NCI-H524 (cell line): Measurements from ENCODE around the gene VAX1.
A peak's percentile ranks its signal among the peaks of the same experiment; 100 is the strongest.
"Not testable (repeated sequence)": the region's sequence is repeated elsewhere in the genome, so short reads cannot be mapped to it uniquely, and the experiment has no call there.

Experiments
- DNase-seq, 2 experiments: peaks; one replicate each; lab custom pipeline; 2025; lab: John Stamatoyannopoulos, UW

The VAX1 gene

DNA sequence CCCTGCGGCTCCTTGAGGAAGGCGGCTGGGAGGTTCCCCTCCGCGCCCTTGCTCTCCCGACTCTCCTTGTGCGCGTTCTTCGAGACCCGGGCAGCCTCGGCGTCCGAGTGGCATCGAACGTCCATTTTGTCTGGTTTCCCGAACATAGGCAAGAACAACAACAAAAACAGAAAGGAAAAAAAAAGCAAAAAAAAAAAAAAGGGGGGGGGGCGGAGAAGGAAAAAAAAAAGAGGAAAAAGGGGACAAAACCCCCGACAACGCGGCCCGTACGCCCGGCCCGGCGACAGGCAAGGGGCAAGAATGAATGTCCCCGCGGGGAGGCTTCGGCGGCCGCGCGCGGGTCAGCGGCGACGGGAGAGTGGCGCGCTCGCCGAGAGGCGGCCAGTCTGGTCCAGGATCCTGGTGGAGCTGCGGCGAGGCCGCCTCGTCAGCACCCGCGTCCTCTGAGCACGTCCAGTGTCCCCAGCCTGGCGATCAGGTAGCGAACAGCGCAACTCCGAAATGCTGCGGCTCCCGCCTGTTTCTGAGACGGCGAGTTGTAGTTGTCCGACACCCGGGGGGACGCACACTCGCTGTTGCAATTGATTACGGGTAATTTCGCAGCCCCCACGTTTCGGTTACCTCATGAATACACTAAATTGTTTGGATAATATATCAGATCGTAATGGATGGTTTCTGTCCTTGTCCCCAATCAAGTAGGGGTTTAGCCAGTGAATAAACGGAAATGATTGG is at the start of gene VAX1:
TSS of gene VAX1 (minus strand) at position 360 of the 732 bp plus-strand sequence. CDS start at position 146, 214 bp downstream.
- DNase-seq = no peak

DNA sequence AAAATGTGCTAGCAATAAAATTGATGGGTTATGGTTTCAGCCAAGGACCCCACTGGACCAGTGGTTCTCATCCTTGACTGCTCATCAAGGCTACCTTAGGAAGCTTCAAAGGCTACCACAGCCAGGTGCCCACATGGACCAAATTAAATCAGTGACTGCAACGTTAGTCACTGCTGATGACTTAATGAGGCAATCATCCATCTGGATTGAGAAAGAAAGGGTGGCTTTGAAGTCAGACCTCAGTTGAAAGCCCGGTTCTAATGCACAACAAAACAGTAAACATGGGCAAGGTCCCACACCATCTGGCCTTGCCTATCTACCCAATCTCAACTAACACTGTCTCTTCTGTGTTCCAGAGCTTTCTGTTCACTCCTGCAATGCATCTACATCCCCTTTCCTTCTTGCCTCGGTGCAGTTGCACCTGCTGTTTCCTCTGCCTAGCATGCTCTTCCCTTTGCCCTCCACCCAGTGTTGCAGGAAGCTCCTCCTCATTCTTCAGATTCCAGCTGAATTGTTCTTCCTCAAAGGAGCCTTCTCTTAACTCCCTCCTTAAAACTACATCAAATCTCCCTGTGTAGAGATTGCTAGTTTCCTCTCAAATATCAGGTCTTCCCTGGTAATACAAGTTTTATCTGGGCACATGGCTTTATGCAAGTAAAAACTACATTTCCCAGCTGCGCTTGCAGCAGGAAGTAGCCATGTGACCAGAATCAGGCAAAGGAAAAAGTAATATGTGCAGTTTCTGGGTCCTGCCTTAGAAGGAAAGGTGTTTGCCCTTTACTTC is 49.0 kb upstream of the VAX1 start:
- no peak for DNase-seq

DNA sequence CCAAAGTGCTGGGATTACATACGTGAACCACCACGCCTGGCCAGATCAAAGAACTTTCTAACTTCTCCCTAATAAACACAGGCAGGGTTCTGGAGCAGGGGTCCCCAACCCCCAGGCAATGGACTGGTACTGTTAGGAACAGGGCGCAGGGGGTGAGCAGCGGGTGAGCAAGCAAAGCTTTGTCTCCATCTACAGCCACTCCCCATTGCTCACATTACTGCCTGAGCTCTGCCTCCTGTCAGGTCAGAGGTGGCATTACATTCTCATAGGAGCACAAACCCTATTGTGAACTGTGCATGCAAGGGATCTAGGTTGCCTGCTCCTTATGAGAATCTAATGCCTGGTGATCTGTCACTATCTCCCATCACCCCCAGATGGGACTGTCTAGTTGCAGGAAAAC is 47.7 kb upstream of the VAX1 start:
- DNase-seq = not testable (repeated sequence)

GRCh38 chr10:117184821-117185220 is 46.8 kb upstream of the VAX1 start:
- no peak for DNase-seq

GRCh38 chr10:117184296-117184695 is 46.2 kb upstream of the VAX1 start:
- DNase-seq = no peak

DNA sequence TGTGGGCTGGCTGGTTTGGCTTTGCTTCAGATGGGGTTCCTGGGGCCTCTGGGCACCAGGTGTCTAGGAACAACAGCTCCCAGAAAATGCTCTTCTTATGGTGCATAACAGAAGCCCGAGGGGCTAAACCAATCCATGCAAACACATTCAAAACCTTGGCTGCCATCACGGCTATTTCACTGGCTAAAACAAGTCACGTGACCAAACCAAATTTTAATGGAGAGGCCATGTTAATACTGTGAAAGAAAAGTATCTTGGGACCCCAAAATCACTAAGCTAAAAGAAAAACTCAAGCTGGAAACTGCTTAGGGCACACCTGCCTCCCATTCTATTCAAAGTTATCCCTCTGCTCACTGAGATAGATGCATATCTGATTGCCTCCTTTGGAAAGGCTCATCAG is 40.1 kb upstream of the VAX1 start:
- DNase-seq = no peak

DNA sequence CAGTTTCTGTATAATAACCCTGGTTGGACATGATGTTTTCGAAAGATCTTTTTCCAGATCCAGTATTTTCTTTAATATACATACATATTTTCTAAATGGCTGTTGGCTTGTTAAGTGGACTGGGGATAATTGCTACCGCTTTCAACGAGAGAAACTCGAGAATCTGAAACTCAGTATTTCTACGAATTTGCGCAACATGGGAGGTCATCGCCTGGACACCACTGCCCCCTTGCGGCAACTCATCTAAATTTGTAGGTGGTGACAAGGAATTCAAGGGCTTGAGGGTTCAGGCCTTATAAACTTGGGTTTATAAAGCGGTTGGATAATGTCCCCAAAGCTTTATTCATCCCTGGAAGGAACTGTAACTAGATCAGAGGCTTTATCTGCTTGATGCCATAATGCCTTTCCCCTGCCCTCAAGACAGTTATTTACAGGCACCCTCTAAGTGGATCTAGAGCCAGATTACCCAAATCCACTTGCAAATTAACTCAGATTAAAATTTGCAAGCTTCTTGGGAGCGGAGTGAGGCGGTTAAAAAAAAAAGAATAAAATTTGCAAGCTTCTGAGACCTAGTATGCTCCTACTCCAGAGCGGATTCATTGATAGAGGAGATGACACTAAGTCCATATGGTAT is 37.9 kb upstream of the VAX1 start:
- peak; percentile 15 to 46 for DNase-seq

DNA sequence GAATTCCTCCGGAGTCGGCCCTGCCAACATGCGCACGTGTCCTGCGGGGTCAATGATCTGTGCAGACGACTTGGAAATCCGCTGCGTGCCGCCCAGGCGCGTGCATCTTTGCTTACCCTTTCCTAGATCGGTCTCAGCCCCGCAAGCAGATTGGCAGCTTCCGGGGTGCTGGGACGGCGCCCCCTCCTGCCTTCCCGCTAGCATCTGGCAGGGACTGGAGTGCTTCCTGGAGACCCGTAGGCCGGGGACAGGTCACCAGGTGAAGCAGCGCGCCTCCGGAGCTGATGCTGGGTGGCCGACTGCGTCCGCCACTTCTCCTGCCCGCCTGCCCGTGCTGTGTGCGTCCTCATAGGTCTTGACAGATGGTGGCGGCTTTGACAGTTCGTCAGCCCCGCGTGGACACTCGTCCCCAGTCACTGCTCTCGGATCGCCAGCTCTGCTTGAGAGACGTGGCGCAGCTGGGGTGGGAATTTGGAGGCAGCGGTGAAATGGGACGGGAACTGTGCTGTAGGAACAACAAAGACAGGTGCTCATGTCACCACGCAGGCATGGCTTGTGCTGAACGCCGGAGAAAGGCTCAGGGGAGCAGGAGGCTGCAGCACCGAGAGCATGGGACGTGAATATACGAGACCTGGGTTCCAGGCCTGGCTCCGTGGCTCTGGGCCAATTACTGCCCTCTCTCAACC is 37.3 kb upstream of the VAX1 start:
- peak in 1 of 2 experiments; percentile 42 for DNase-seq

DNA sequence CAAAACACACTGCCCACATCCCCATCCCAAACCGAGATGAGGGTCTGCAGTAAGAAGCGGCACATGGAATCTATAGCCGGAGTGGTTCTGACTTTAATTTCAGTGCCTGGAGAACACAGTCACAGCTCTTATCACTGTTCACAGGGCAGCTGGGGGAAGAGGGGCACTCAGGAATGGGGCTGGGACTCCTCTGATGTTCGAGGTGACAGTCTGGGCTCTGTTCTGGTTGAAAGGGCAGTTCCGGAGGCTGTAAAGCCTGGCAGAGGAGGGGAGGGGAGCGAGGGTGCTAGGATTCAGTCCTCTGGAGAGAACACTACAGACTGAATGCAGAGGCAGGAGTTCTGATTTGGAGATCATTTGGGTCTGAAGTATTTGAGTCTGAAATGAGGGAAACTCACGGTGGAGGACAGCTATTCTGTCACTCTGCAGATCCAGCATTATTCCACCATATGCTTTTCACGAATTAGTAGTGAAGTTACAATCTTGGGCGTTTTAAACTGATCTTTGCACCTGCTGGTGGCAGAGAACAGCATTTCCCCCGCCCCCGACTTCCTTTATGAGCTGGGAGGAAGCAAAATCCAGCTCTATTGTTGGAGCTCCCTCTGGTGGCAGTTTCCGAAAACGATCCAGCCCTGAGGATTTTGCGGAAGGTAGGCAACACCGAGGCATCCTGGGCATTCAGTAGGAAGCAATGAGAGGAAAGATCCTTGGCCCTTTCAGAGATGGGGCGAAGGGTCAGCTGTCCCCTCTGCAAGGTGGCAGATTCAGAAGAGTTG is 36.6 kb upstream of the VAX1 start:
- DNase-seq = peak; percentile 60 to 71

- peak in 1 of 2 experiments; percentile 7 for DNase-seq
Measured at GRCh38 chr10:117170244-117170643, 32.2 kb upstream of the VAX1 start.

- DNase-seq = no peak
Measured at GRCh38 chr10:117169480-117169879, 31.4 kb upstream of the VAX1 start.

GRCh38 chr10:117168729-117169128 is 30.7 kb upstream of the VAX1 start:
- DNase-seq = no peak

DNA sequence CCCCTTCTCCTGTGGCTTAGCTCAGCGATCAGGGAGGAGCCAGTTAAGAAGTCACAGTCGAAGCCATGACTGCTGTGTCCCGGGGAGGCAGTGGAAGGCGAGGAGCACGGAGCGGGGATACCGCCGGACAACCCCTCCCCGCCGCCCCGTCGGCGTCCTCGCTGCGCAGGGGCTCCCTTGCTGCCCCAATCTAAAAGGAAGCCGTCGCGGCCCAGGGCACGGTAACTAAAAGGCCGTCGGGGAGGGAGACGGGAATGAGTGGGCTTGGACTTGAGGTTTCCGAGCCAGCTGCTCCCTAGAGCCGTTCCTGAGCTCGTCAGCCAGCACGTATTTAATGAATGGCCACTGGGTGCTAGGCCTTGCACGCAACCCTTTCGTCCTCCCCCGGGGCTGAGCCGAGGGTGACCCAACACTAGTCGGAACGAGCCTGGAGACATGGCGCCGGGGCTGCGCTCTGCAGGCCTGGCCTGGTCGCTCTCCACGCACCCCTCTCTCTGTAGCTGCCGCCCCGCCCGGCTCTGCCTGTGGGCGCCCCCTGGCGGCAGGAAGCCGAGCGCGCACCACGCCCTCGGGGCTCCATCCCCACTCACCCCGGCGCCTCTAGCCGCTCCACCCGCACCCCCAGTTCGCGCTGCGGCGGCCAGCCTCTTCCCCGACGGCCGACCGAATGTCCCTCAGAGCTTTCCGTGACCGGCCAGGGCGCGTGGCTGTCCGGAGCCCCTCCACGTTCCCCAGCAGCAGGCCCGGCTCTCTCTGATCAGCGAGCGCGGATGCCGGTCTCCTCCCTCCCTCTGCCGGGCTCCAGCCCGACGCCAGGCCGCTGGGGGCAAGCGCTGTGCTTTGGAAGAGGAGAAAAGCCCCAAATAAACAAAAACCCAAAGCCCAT is 30.0 kb upstream of the VAX1 start:
- DNase-seq = peak in 1 of 2 experiments; percentile 8

- DNase-seq = no peak
Measured at GRCh38 chr10:117167346-117167788, 29.3 kb upstream of the VAX1 start.

GRCh38 chr10:117166418-117167345 is 28.6 kb upstream of the VAX1 start:
- DNase-seq = no peak

DNA sequence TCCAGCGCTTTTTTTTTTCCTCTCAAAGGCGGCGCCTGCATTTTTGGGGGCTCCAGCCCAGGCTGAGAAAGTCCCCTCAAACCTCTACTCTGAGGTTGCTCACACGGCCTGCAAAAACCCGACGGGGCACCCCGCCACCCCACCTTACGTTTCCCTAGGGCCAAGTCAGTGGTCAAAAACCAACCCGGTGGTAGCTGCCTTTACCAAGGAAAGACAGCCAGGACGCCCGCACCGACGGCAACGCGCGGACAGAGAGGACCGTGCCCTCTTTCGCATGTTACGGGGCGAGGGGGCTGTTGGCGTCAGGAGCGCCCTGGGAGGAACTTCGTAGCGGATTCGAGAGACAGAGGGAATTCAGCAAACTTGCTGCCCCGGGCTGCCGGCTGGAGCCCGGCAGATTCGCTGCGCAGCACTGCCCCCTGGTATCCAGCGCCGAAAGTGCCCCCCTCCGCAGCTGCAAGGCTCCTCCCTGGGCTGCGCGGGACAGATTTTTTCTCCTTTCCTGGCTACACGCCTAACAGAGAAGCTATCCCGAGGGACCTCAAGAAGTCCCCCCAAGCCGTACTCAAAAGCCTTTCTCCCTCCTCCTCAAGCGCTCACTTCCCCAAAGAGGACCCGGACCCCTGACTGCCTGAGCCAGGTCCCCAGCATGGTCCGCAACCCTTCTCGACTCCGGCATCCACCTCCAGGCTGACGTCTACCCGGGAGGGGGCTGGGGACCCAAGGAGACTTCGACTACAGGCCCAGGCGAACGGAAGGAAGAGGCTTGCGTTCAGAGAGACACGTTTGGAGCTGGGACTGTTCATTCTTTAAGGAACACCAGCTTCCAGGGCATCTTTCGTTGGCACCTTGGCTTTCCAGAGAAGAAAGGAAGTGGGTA is 27.7 kb upstream of the VAX1 start:
- peak in 1 of 2 experiments; percentile 46 for DNase-seq

GRCh38 chr10:117164592-117165537 is 26.8 kb upstream of the VAX1 start:
- no peak for DNase-seq
